SKM-1 treated with dmso at 0.1 percent for 144 hours (cell line): ENCODE data around the gene CACNA2D2.

ENCODE experiments used
- DNase-seq: peaks from one replicate; lab custom pipeline; 2025; ENCODE audit not compliant: unreplicated experiment; lab: John Stamatoyannopoulos, UW

Gene CACNA2D2

DNA sequence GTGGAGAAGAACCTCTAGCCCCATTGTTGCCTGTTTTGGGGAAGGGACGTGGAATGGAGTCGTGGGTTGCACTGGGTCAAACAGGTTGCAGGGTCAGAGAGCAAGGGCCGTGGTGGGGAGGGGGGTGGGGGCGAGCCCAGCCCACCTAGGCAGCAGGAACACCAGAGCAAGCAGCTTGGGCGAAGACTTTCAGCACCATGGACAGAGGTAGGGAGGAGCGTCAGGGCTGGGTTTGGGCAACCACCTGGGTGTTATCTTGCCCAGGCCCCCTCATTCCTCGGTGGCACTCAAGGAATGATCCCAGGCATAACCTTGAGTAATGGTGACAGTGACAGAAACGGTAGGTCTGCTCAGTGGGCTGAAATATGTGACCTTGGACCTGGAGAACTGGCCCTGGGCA lies 98.2 kb downstream of the CACNA2D2 start:
- no peak for DNase-seq

GRCh38 chr3:50401978-50402595 lies 101.3 kb downstream of the CACNA2D2 start:
- DNase-seq: no peak

DNA sequence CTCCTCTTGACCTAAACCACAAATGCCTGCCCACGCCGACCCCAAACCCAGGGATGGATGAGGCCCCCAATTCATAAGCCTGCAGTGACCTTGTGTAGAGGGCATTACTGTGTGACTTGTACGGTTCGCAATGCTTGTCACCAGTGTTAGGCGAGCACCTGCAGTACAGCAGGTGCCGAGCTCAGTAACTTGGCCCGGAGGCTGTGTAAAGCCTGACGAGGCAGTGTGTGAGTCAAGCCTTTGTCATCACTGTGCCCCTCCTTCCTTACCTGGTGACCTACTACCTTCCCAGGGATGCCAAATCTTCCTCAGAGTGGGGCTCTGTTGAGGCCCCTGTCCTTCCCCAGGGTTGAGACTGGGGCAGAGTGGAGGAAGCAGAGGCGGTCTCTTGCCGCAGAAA lies 106.9 kb downstream of the CACNA2D2 start:
- DNase-seq: no peak

GRCh38 chr3:50395070-50395860 lies 108.2 kb downstream of the CACNA2D2 start:
- peak; percentile 77 for DNase-seq

DNA sequence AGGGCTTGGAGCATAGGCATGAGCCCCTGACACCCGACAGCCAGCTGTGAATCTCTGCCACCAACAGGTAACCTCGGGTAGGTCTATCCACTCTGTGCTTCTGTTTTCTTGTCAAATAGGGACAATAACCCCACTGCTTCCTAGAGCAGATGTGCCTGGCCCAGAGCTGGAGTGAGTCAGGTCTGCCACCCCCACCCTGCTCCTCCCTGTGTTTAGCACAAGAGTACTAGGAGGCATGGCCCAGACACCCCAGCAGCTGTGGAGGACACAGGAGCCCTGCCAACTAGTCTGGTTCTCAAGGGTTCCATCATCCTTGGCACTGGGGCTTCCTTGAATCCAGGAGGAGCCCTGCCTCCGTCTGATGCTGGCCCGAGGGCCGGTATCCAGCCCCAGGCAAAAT lies 110.4 kb downstream of the CACNA2D2 start:
- DNase-seq: no peak

DNA sequence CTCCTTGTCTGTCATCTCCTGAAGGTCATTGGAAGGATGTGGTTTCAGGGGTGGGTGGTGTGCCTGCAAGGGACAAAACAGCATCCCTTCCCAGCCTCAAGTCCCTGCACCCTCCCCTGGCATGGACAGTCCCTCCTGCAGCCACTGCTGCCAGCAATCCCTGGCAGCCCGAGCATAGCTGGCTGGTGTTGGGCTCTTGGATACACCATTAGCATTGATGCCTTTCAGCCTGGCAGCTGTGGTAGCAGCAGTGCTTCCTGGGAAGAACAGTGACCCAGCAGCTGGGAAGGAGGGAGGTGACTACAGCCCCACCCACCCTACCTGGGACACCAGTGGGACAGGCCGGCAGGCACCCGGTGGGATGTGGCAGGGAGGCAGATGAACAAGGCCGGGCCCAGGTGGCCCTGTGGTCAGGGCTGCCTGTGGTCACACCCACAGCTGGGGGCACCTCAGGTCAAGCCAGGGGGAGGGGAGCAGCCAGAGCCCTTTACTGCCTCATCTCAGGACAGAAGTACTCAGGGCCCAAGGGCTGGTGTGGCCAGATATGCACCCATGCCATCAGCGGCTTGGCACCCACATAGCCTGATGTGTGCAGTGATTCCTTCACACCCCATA lies 111.2 kb downstream of the CACNA2D2 start:
- DNase-seq: no peak

DNA sequence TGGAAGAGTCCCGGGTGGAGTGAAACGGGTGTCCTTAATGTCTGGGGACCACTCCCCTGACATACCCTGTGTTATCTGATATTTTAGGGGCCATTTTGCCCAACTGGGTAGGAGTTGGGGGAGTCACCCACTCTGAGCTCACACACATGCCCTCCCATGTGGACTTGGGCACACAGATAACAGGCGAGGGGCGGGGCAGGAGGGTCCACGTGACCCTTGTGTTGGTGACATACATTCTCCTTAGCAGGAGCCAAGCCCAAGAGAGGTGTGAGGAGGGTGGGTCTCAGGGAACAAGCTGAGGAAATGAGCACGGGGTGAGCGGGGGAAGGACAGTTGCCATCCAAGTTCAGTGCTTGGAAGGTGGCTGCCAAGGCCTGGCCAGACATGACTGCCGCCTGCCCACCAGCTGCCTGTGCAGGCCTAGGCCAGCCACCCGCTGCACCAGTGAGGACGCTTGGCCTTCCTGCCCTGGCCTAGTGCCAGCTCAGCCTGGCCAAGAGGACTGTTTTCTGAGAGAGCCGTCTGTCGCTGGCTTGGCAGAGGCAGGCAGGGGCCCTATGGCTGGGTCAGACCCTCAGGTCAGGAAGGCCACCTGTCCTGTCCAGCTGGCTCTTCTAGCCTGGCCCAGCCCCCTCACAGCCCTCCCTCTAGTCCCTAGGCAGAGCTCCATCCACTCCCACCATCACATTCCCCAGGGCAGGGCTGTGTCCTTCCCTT lies 112.8 kb downstream of the CACNA2D2 start:
- DNase-seq: no peak

DNA sequence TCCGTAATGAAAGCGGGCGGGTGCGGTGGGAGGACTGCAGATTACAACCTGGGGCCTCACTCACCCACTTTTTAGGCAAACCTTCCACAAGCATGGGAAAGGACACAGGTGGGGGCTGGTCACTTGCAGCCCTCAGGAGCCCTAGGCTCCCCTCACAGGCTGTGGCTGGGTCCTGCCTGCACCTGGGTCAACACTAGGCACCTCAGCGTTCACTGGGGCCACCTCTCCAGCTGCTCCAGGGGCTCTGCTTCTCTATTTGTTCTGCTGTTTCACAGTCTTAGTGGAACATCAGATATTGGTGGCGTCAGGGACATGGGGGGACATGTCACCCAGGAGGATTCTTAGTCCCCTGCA lies 114.0 kb downstream of the CACNA2D2 start:
- no peak for DNase-seq

DNA sequence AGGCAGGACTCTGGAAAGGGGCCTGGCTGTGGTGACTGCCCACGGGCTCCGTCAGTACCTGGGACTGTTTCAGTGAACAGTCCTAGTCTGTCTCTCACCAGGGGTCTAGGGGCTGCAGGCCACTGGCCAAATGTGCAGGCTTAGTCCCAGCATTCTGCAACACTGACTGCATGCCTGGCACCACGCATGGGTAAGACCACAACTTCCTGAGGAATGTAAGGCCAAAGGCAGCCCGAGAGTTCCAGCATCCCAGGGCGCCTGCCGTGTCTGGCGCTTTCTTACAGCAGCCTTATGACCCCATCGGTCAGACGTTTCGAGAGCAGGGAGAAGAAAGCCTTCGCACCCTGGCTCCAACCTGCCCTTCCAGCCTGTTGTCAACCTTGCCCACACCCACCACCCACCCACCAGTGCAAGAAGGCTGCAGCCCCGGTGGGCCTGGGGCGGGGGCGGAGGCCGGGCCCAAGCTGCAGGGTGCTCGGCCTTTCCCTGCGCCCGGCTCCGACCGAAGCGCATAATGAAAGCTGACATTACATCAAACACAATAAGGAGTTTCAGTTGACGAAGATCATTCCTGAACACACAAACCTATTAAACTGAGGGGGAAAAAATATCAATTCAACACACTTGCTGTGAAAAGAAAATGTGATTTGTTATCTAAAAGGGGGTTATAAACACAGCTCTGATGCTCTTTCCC lies 114.6 kb downstream of the CACNA2D2 start:
- no peak for DNase-seq

- no peak for DNase-seq
Observed at GRCh38 chr3:50388016-50388719, 115.3 kb downstream of the CACNA2D2 start.

DNA sequence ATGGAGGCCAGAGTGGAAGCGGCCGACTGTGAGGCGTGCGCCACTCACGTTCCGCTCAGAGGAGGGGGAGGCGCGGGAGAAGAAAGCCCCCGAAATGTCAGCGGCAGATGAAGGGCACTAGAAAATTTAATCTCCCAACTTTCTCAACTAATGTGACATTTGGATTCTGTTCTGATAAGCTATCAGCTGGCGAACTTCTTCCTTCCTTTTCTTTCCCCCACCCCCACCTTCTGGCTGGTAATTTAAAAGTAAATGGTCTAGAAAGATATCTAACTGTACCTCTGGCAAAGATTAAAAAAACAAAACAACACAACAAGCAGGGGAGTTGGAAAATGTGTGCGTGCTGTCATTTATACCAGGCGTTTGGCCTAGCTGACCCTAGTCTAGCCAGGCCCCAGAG lies 117.7 kb downstream of the CACNA2D2 start:
- no peak for DNase-seq

GRCh38 chr3:50383750-50384149 lies 119.7 kb downstream of the CACNA2D2 start:
- DNase-seq: no peak

- DNase-seq: no peak
Observed at GRCh38 chr3:50382722-50383121, 120.7 kb downstream of the CACNA2D2 start.

DNA sequence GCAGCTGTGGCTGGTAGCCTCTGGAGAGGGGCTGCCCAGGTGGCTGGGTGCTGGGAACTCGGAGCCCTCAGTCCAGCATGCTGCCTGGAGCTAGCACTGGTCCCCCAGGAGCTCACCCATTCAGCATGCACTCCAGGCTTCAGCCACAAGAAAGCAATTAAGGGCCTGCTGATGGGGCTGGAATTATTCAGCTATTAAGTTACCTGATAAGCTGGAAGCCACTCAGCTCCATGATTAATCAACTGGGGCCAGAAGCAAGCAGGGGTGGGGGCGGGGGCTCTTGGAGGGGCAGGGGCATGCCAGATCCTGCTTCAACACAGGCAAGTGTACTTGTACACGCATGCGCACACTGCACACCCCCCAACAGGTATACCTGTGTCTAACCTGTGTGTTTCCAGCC lies 122.1 kb downstream of the CACNA2D2 start:
- DNase-seq: no peak

DNA sequence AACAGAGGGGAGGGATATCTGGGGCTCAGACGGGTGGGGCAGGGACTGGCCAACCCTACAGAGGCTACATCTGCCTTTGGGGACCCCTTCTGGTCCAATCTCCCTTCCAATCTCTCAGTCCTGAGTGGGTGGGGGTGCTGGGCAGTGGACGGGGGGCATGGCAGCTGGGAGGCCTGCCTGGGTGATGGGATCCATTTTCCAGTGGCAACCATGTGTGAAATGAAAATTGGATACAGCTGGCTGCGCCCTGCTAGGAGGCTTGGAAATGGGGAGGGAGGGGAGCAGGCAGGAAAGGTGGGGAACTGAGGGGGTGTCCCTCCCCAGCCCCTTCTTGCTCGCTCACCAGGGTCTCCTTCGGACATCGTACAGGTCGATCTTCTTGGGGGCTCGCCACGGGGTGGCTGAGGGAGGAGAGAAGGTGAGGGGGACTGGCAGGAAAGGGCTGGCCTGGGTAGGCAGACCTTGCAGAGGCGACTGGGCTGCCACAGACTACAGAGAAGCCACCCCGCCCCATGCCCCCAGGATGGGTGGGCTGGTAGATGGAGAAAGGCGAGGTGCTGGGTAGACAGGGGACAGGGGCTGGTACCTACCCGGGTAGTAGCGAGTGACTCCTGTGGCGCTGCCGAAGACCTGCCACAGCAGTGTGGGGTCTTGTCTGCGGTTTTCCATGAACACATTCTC lies 122.9 kb downstream of the CACNA2D2 start:
- DNase-seq: no peak

DNA sequence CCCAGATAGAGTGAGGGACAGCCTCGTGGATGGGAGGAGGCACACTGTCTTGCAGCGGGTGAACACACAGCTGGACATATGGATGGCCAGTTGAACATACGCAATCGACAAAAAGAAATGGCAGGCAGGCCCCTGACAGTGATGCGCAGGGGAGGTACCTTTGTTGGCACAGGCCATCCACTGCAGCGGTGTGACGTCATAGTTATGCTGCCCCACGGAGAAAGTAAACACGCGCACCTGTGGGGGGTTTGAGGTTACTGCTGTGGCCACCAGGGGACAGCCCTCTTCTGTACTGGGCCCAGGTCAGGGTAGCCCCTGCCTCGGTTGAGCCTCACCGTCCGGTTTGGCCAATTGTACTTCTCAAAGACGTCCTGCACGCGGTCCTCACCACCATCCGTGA lies 124.7 kb downstream of the CACNA2D2 start:
- no peak for DNase-seq

DNA sequence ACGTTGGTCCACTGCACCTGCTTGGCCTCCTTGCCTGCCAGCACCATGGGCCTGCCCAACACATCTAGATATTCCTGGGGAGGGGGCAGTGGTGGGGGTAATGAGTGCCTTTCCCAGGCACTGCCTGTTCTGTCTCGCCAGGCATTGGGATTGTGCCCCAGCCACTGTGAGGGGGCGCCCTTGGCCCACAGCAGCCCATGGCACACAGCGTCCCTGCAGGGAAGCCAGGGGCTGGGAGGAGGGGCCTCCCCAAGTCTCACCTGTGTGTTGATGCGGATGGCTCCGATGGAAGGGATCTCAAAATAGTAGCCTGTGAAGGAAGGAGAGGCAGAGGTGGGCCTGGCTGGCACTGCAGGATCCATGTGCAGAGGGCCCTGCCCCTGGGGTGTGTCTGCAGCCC lies 125.4 kb downstream of the CACNA2D2 start:
- no peak for DNase-seq

- no peak for DNase-seq
Observed at GRCh38 chr3:50375258-50375931, 128.0 kb downstream of the CACNA2D2 start.
